H1 (cell line): ENCODE results near the gene PATJ. TPM values are rescaled to one million over a fixed set of nuclear protein-coding genes. Genes with fewer than 3 reads are reported as not detected.

Experiments used
- CTCF ChIA-PET: fragments of 300-600 bp; sonication (Branson Sonifier 250); formaldehyde crosslinking; loops from one replicate; lab custom pipeline; 2021; ENCODE audit not compliant: partially characterized antibody; lab: Charles Lee
- POLR2A ChIA-PET: fragments of 300-600 bp; sonication (Branson Sonifier 250); formaldehyde crosslinking; loops from one replicate; lab custom pipeline; 2021; ENCODE audit warnings: inconsistent platforms; ENCODE audit not compliant: partially characterized antibody; lab: Charles Lee
- DNase-seq, 2 experiments: peaks; one replicate each; pipeline versions ENCODE4 v3.0.0 to v3.0.0-alpha.2; 2010 to 2022; ENCODE audit warnings: low spot score in 2 of 2, low read depth in 1 of 2, mixed read lengths in 1 of 2
- FAIRE-seq: peaks from 2 replicates; lab custom pipeline; 2011; peaks lifted over from hg19 to GRCh38; lab: Jason Lieb, UNC
- H2AFZ ChIP-seq: 2 replicates; pipeline ENCODE4 v1.8.1; 2012; ENCODE audit warnings: low read length, inconsistent platforms
- H2AK5ac ChIP-seq: 2 replicates; pipeline ENCODE4 v1.6.1; 2013; ENCODE audit warnings: low read depth, low read length
- H2BK120ac ChIP-seq: replicated peaks from 2 replicates; pipeline ENCODE3; 2013; ENCODE audit warnings: low read depth, low read length, inconsistent platforms
- H2BK12ac ChIP-seq: 2 replicates; pipeline ENCODE4 v1.6.1; 2013; ENCODE audit warnings: low read depth, low read length
- H2BK15ac ChIP-seq: 2 replicates; pipeline ENCODE4 v1.6.1; 2013; ENCODE audit warnings: low read length
- H2BK20ac ChIP-seq: 2 replicates; pipeline ENCODE4 v1.6.1; 2013; ENCODE audit warnings: low read length
- H2BK5ac ChIP-seq: 2 replicates; pipeline ENCODE4 v1.6.1; 2013; ENCODE audit warnings: low read depth, low read length
- H3K14ac ChIP-seq: 2 replicates; pipeline ENCODE4 v1.6.1; 2013; ENCODE audit warnings: inconsistent platforms; ENCODE audit not compliant: insufficient read length
- H3K18ac ChIP-seq: 2 replicates; pipeline ENCODE4 v1.6.1; 2013; ENCODE audit warnings: low read length; ENCODE audit errors: extremely low read depth
- H3K23ac ChIP-seq: 2 replicates; pipeline ENCODE4 v1.6.1; 2013; ENCODE audit warnings: inconsistent platforms; ENCODE audit not compliant: insufficient read length
- H3K23me2 ChIP-seq: 2 replicates; pipeline ENCODE4 v1.6.1; 2013; ENCODE audit warnings: low read depth, low read length
- H3K27ac ChIP-seq: 2 replicates; pipeline ENCODE4 v1.6.1; 2011; ENCODE audit warnings: low read depth, low read length, inconsistent platforms
- H3K27me3 ChIP-seq, 4 experiments: replicated peaks in 1 of 4; 1 replicate in 1 of 4; 2 replicates in 3 of 4; pipeline versions ENCODE4 v1.6.1 to v1.8.1; 2011 to 2013; ENCODE audit warnings: low read length in 3 of 4, mild to moderate bottlenecking in 3 of 4, inconsistent platforms in 2 of 4, mixed read lengths in 2 of 4, moderate library complexity in 1 of 4; ENCODE audit not compliant: control insufficient read depth in 3 of 4, insufficient read depth in 3 of 4; ENCODE audit errors: extremely low read depth in 1 of 4
- H3K36me3 ChIP-seq, 4 experiments: 2 replicates each; pipeline versions ENCODE4 v1.6.1 to v1.8.1; 2011 to 2013; ENCODE audit warnings: mild to moderate bottlenecking in 4 of 4, low read length in 3 of 4, moderate library complexity in 2 of 4, control low read depth in 1 of 4, inconsistent platforms in 1 of 4; ENCODE audit not compliant: insufficient read depth in 4 of 4, control insufficient read depth in 2 of 4
- H3K4ac ChIP-seq: replicated peaks from 2 replicates; pipeline ENCODE3; 2013; ENCODE audit warnings: low read length, low read depth, mixed read lengths, inconsistent platforms; ENCODE audit not compliant: insufficient read length
- H3K4me1 ChIP-seq, 4 experiments: replicated peaks in 1 of 4; 1 replicate in 1 of 4; 2 replicates in 3 of 4; pipeline versions ENCODE4 v1.6.1 to v1.8.1; 2011 to 2013; ENCODE audit warnings: low read length in 3 of 4, inconsistent platforms in 2 of 4, mixed read lengths in 1 of 4; ENCODE audit not compliant: insufficient read depth in 4 of 4, control insufficient read depth in 3 of 4
- H3K4me2 ChIP-seq, 2 experiments: 2 replicates each; pipeline versions ENCODE4 v1.6.1 to v1.8.1; 2011 to 2013; ENCODE audit warnings: low read depth in 2 of 2, low read length in 2 of 2, control low read depth in 1 of 2, inconsistent platforms in 1 of 2, mild to moderate bottlenecking in 1 of 2; ENCODE audit not compliant: insufficient read depth in 1 of 2
- H3K4me3 ChIP-seq, 4 experiments: fragments of 200-600, 300-600 bp in 1 of 4; sonication (generic), shearing (Covaris generic), sonication (Bioruptor Twin) in 1 of 4; 2 replicates each; pipeline versions ENCODE4 v1.5.1 to v1.8.1; 2011 to 2016; ENCODE audit warnings: low read length in 4 of 4, low read depth in 3 of 4, control low read depth in 2 of 4, inconsistent platforms in 2 of 4, mild to moderate bottlenecking in 2 of 4, mixed read lengths in 1 of 4, moderate library complexity in 1 of 4; ENCODE audit not compliant: insufficient read depth in 2 of 4; ENCODE audit errors: extremely low read depth in 1 of 4
- H3K56ac ChIP-seq: replicated peaks from 2 replicates; pipeline ENCODE3; 2013; ENCODE audit warnings: low read depth, mild to moderate bottlenecking, mixed read lengths, low read length, inconsistent platforms; ENCODE audit not compliant: insufficient read length
- H3K79me1 ChIP-seq: 2 replicates; pipeline ENCODE4 v1.6.1; 2013; ENCODE audit warnings: low read depth, low read length, control low read depth
- H3K79me2 ChIP-seq, 2 experiments: 2 replicates each; pipeline versions ENCODE4 v1.6.1 to v1.8.1; 2012 to 2013; ENCODE audit warnings: low read length in 2 of 2, mild to moderate bottlenecking in 2 of 2, inconsistent platforms in 1 of 2; ENCODE audit not compliant: insufficient read depth in 2 of 2, control insufficient read depth in 1 of 2
- H3K9ac ChIP-seq, 4 experiments: replicated peaks in 1 of 4; 1 replicate in 1 of 4; 2 replicates in 3 of 4; pipeline versions ENCODE4 v1.6.1 to v1.8.1; 2011 to 2013; ENCODE audit warnings: low read depth in 3 of 4, low read length in 3 of 4, control low read depth in 2 of 4, mild to moderate bottlenecking in 2 of 4, moderate library complexity in 2 of 4, inconsistent platforms in 1 of 4; ENCODE audit errors: extremely low read depth in 1 of 4
- H3K9me3 ChIP-seq, 2 experiments: 2 replicates each; pipeline versions ENCODE4 v1.6.1 to v1.8.1; 2012 to 2013; ENCODE audit warnings: mild to moderate bottlenecking in 2 of 2, moderate library complexity in 2 of 2, control low read depth in 1 of 2, inconsistent platforms in 1 of 2, low read depth in 1 of 2, low read length in 1 of 2, mixed read lengths in 1 of 2; ENCODE audit not compliant: insufficient read depth in 2 of 2
- H4K20me1 ChIP-seq, 2 experiments: replicated peaks in 1 of 2; 2 replicates each; pipeline versions ENCODE3 to v1.8.1; 2011 to 2013; ENCODE audit warnings: inconsistent platforms in 2 of 2, low read length in 2 of 2, mild to moderate bottlenecking in 1 of 2; ENCODE audit not compliant: insufficient read depth in 2 of 2, control insufficient read depth in 1 of 2
- H4K5ac ChIP-seq: 2 replicates; pipeline ENCODE4 v1.6.1; 2013; ENCODE audit warnings: low read length, low read depth, mixed read lengths, inconsistent platforms; ENCODE audit not compliant: insufficient read length
- H4K8ac ChIP-seq: 2 replicates; pipeline ENCODE4 v1.8.0; 2013; ENCODE audit warnings: mild to moderate bottlenecking, moderate library complexity, low read length, inconsistent platforms; ENCODE audit not compliant: insufficient read depth; ENCODE audit errors: extremely low read depth
- H4K91ac ChIP-seq: replicated peaks from 2 replicates; pipeline ENCODE3; 2013; ENCODE audit warnings: low read length, mixed read lengths, inconsistent platforms; ENCODE audit not compliant: insufficient read length
- CBX8 ChIP-seq: fragments of 300-800, 300-1000 bp; sonication (generic); IDR thresholded peaks from 2 replicates; pipeline ENCODE4 v1.7.1; 2016; ENCODE audit warnings: low read depth, low read length, borderline replicate concordance
- CTCF ChIP-seq, 3 experiments: IDR thresholded peaks; 1 replicate in 2 of 3; 2 replicates in 1 of 3; pipeline versions ENCODE4 v1.5.1 to v1.6.1; 2011; ENCODE audit warnings: low read length in 3 of 3, mild to moderate bottlenecking in 3 of 3, inconsistent platforms in 2 of 3, low read depth in 1 of 3, moderate library complexity in 1 of 3; ENCODE audit not compliant: insufficient read depth in 1 of 3; ENCODE audit errors: control extremely low read depth in 1 of 3
- GABPA ChIP-seq: IDR thresholded peaks from 2 replicates; pipeline ENCODE4 v1.6.1; 2011; ENCODE audit warnings: mild to moderate bottlenecking, low read length, moderate library complexity, borderline replicate concordance; ENCODE audit not compliant: insufficient read depth
- HDAC2 ChIP-seq, 2 experiments: fragments of 300-600 bp in 1 of 2; sonication (generic) in 1 of 2; IDR thresholded peaks; 2 replicates each; pipeline ENCODE4 v1.6.1; 2011 to 2012; ENCODE audit warnings: low read depth in 2 of 2, low read length in 2 of 2, mild to moderate bottlenecking in 2 of 2, moderate library complexity in 2 of 2, borderline replicate concordance in 1 of 2, inconsistent platforms in 1 of 2
- JUN ChIP-seq: IDR thresholded peaks from 2 replicates; pipeline ENCODE4 v1.6.1; 2011; ENCODE audit warnings: low read depth, mild to moderate bottlenecking, improper control_type of control experiment, low read length
- KDM1A ChIP-seq: fragments of 200-600, 300-600 bp; sonication (generic); IDR thresholded peaks from 2 replicates; pipeline ENCODE4 v1.7.1; 2016; ENCODE audit warnings: mild to moderate bottlenecking, low read length, borderline replicate concordance
- POLR2AphosphoS5 ChIP-seq: IDR thresholded peaks from 2 replicates; pipeline ENCODE4 v1.6.1; 2011; ENCODE audit warnings: low read depth, low read length
- RNF2 ChIP-seq: fragments of 200-900, 300-1000 bp; sonication (generic); IDR thresholded peaks from 2 replicates; pipeline ENCODE4 v1.7.1; 2016; ENCODE audit warnings: borderline replicate concordance, low read depth, mild to moderate bottlenecking, antibody characterized with exemption, low read length; ENCODE audit not compliant: poor library complexity, severe bottlenecking; ENCODE audit errors: missing control alignments
- SUZ12 ChIP-seq: fragments of 200-600 bp; sonication (generic); IDR thresholded peaks from 2 replicates; pipeline ENCODE4 v1.6.1; 2012; ENCODE audit warnings: mild to moderate bottlenecking, inconsistent platforms, low read length, moderate library complexity, mixed read lengths
- TCF12 ChIP-seq: IDR thresholded peaks from 2 replicates; pipeline ENCODE4 v1.6.1; 2011; ENCODE audit warnings: low read depth, mild to moderate bottlenecking, low read length
- ZNF274 ChIP-seq: IDR thresholded peaks from 2 replicates; pipeline ENCODE4 v1.7.0; 2012; ENCODE audit warnings: low read length, borderline replicate concordance; ENCODE audit errors: extremely low read depth
- WGBS, 2 experiments: shearing (Covaris generic) in 1 of 2; methylation state at CpG; one replicate each; pipeline versions ENCODE4 v1.1.6 to v1.1.7; 2013 to 2015; ENCODE audit warnings: low lambda C conversion rate in 2 of 2, mixed read lengths in 2 of 2, inconsistent platforms in 1 of 2, low coverage in 1 of 2, missing lambda C conversion rate in 1 of 2; ENCODE audit not compliant: insufficient replicate concordance in 2 of 2, insufficient coverage in 1 of 2, insufficient read length in 1 of 2; ENCODE audit errors: extremely low coverage in 1 of 2, missing lambda C conversion rate in 1 of 2; 5-methylcytosine and 5-hydroxymethylcytosine counted together
- polyA plus RNA-seq, 7 experiments: library from polyadenylated mRNA; depleted of rRNA in 3 of 7; stranded (reverse) in 5 of 7; unstranded in 2 of 7; fragments of >200 nt in 5 of 7; fragments of 200-250 nt in 2 of 7; gene quantifications; 1 replicate in 5 of 7; 2 replicates in 1 of 7; 4 replicates in 1 of 7; pipeline versions ENCODE4 v1.2.1 to v1.2.3, GENCODE V29; 2011 to 2013; ENCODE audit warnings: missing spikeins in 2 of 7, mixed read lengths in 2 of 7
- total RNA-seq: library from RNA; stranded (reverse); fragmentation: NEBNext Ultra II Directional; extraction: Animal tissue kit (Norgen Biotek cat#: 25700); gene quantifications from 2 replicates; pipeline ENCODE4 v1.2.1, GENCODE V29; 2021

The PATJ gene
- total and polyA plus RNA-seq, 2 of the 8 experiments (the other 6 are each of a cell fraction or from before 2014, with no cell fraction given): 8.2 to 55.6 TPM

GRCh38 chr1:61898658-61899057 is 156.4 kb downstream of the PATJ start:
- H3K4me3 ChIP-seq: no peak overlapping the region
- no peak overlapping the region for H2BK15ac ChIP-seq
- H4K91ac ChIP-seq: no peak overlapping the region
- H3K9me3 ChIP-seq: no peaks in the 10 kb centered on the region
- no peak for FAIRE-seq
- H3K27me3 ChIP-seq: no peaks in the 10 kb centered on the region
- no peaks in the 10 kb centered on the region for H4K20me1 ChIP-seq
- no peak overlapping the region for H4K5ac ChIP-seq
- H2BK12ac ChIP-seq: no peak overlapping the region
- no peaks in the 10 kb centered on the region for H3K79me2 ChIP-seq
- no peak overlapping the region for H2AFZ ChIP-seq
- DNase-seq: no peak
- no peak overlapping the region for H3K14ac ChIP-seq
- no peak overlapping the region for H3K56ac ChIP-seq
- H3K27ac ChIP-seq: no peak overlapping the region
- H2BK20ac ChIP-seq: no peak overlapping the region
- POLR2A ChIA-PET: no interaction called here
- no peak overlapping the region for H3K9ac ChIP-seq
- no peaks in the 10 kb centered on the region for H3K4me1 ChIP-seq
- H3K4ac ChIP-seq: no peak overlapping the region
- no peak overlapping the region for H3K23ac ChIP-seq
- no peak overlapping the region for H4K8ac ChIP-seq
- H3K79me1 ChIP-seq: no peaks in the 10 kb centered on the region
- peaks cover 0 to 8% (median 1%) of the 10 kb centered on the region in 4 experiments; a peak in 1 of 8 replicates for H3K36me3 ChIP-seq
- no peak overlapping the region for H3K4me2 ChIP-seq
- no peaks in the 10 kb centered on the region for H3K23me2 ChIP-seq
- 87% methylated on average over 3 of the region's 3 CpGs; no CpG with 5 or more reads in 1 of the 2 experiments for WGBS, 2 experiments
- H2BK120ac ChIP-seq: no peak overlapping the region
- no peak overlapping the region for H2AK5ac ChIP-seq
- H2BK5ac ChIP-seq: no peak overlapping the region
- H3K18ac ChIP-seq: no peak overlapping the region
- CTCF ChIA-PET: interaction anchor here (1.9 kb wide), 1 partner anchor 53 kb away, joined by 3 read pairs; no protein-coding TSS in a partner anchor
- TF ChIP-seq HDAC2 (IDR thresholded peaks at IDR 0.05; ENCODE audit: borderline replicate concordance in 1 of 2, low read depth in 2 of 2, low read length in 2 of 2) (no peak), GABPA (no peak), POLR2AphosphoS5 (no peak), SUZ12 (no peak), CBX8 (no peak), KDM1A (no peak), RNF2 (no peak), ZNF274 (no peak), CTCF (IDR thresholded peaks at IDR 0.05; ENCODE audit: control extremely low read depth in 1 of 3, insufficient read depth in 1 of 3, low read depth in 1 of 3, low read length in 3 of 3) (no peak), TCF12 (no peak), JUN (no peak)
